Glutamatergic neuron (in vitro differentiated cells): ENCODE data around the gene RASGEF1B. TPM values are rescaled to one million over a fixed set of nuclear protein-coding genes. Genes with fewer than 3 reads are reported as not detected.

Source experiments
- DNase-seq: peaks from one replicate; pipeline ENCODE4 v3.0.0; 2022
- H3K27ac Mint-ChIP-seq: one replicate; pipeline ENCODE4 v1.8.0; 2020; ENCODE audit warnings: mild to moderate bottlenecking, mixed read lengths, inconsistent platforms; ENCODE audit not compliant: unreplicated experiment
- H3K27me3 Mint-ChIP-seq: one replicate; pipeline ENCODE4 v1.8.0; 2020; ENCODE audit warnings: mild to moderate bottlenecking, moderate library complexity, mixed read lengths, inconsistent platforms; ENCODE audit not compliant: unreplicated experiment
- H3K36me3 Mint-ChIP-seq: one replicate; pipeline ENCODE4 v1.8.0; 2020; ENCODE audit warnings: mild to moderate bottlenecking, mixed read lengths, inconsistent platforms; ENCODE audit not compliant: unreplicated experiment
- H3K4me1 Mint-ChIP-seq: one replicate; pipeline ENCODE4 v1.8.0; 2020; ENCODE audit warnings: mild to moderate bottlenecking, low read depth, mixed read lengths, inconsistent platforms; ENCODE audit not compliant: unreplicated experiment
- H3K4me3 Mint-ChIP-seq: one replicate; pipeline ENCODE4 v1.8.0; 2020; ENCODE audit warnings: mild to moderate bottlenecking, mixed read lengths, inconsistent platforms; ENCODE audit not compliant: unreplicated experiment
- H3K9me3 Mint-ChIP-seq: one replicate; pipeline ENCODE4 v1.8.0; 2020; ENCODE audit warnings: mild to moderate bottlenecking, moderate library complexity, mixed read lengths, inconsistent platforms; ENCODE audit not compliant: unreplicated experiment
- CTCF ChIP-seq: fragments of 200-600 bp; sonication (generic); IDR thresholded peaks from one replicate; pipeline ENCODE4 v1.5.0; 2021; ENCODE audit not compliant: partially characterized antibody, unreplicated experiment
- total RNA-seq: library from RNA; stranded (reverse); fragmentation: NEBNext Ultra II Directional; extraction: Animal tissue kit (Norgen Biotek cat#: 25700); gene quantifications from one replicate; pipeline ENCODE4 v1.2.1, GENCODE V29; 2021; ENCODE audit not compliant: unreplicated experiment

Gene RASGEF1B
- total RNA-seq, 1 donor from 2014 or later, result 108 TPM

DNA sequence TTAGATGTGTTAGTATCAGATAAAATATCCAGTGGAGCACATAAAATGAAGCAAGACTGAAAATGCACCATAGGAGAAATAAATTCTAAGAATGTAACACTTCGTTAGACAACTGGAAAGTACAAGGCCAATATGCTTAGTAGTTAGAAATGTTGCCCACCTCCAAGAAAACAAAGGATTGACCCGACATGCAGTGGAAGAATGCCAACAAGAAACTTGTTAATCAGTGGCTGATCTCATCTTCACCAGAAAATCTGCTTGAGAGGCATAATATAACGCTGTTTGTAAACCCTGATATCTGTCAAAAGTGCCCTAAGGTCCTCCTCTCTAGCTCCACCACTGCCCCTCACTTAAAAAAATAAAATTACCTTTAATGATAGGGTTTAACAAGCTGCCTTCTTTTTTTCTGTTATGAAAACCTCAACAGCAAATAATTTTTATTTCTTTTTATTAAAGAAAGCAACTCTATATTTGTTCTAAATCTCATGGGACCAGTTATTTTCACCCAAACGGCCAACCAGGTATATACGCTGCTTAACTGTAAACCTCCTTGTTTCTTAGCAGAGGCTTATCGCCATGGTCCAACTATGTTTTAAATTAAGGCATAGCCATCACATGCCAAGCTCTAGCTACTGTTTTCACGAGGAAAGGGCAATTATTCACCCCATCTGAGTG is 1.8 kb downstream of the RASGEF1B start:
- Mint-ChIP-seq H3K27ac (peak overlapping the region; percentile 94), H3K4me1 (peaks cover 38% of the 10 kb centered on the region), H3K27me3 (peaks cover 10% of the 10 kb centered on the region)

DNA sequence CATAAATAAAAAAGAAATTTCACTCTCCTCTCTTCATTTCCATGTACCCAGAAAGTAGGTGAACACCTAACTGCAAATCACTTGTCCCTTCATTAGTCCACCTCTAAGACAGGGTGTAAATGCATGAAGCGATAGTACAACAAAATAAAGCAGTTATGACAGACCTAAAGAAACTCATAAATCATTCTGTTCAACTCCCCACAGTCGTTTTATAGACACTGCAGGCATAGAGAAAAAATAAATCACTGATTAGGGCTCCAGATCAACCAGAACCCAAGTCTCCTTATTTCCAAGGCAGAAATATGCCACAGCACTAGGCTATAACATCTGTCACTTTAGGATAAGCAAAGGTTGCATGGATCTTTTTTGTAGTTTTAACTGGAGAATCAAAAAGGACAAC is 3.0 kb downstream of the RASGEF1B start:
- no peak for TF ChIP-seq CTCF
- peak overlapping the region; percentile 97 for H3K4me3 Mint-ChIP-seq
- H3K27ac Mint-ChIP-seq, result peak overlapping the region; percentile 74
- no peak for DNase-seq
- peaks cover 8% of the 10 kb centered on the region for H3K9me3 Mint-ChIP-seq
- H3K4me1 Mint-ChIP-seq, result peaks cover 47% of the 10 kb centered on the region
- peaks cover 5% of the 10 kb centered on the region for H3K36me3 Mint-ChIP-seq
- H3K27me3 Mint-ChIP-seq, result peaks cover 10% of the 10 kb centered on the region

More for the DNA sequence above, 1.8 kb downstream of the RASGEF1B start:
- DNase-seq, result no peak
- peaks cover 5% of the 10 kb centered on the region for H3K36me3 Mint-ChIP-seq
- H3K9me3 Mint-ChIP-seq, result peaks cover 8% of the 10 kb centered on the region
- TF ChIP-seq CTCF, result no peak
- peak overlapping the region; percentile 97 for H3K4me3 Mint-ChIP-seq

DNA sequence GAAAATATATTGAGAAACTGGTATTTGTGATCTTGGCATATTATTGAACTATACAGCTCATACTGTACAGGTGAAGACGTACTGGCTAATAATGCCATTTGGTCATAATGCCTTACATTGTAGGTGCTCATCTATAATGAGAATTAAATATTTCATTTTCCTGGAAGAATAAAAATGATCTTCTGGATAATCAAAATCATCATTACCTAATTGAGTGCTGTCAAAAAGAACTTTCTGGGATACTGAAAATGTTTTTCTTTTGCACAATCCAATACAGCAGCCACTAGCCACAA is 4.1 kb downstream of the RASGEF1B start:
- H3K27me3 Mint-ChIP-seq, result peaks cover 8% of the 10 kb centered on the region
- peak overlapping the region; percentile 29 for H3K27ac Mint-ChIP-seq
- peak; percentile 55 for TF ChIP-seq CTCF
- H3K4me3 Mint-ChIP-seq, result peak overlapping the region; percentile 81
- peaks cover 5% of the 10 kb centered on the region for H3K36me3 Mint-ChIP-seq
- H3K4me1 Mint-ChIP-seq, result peaks cover 47% of the 10 kb centered on the region
- peaks cover 8% of the 10 kb centered on the region for H3K9me3 Mint-ChIP-seq
- no peak for DNase-seq

DNA sequence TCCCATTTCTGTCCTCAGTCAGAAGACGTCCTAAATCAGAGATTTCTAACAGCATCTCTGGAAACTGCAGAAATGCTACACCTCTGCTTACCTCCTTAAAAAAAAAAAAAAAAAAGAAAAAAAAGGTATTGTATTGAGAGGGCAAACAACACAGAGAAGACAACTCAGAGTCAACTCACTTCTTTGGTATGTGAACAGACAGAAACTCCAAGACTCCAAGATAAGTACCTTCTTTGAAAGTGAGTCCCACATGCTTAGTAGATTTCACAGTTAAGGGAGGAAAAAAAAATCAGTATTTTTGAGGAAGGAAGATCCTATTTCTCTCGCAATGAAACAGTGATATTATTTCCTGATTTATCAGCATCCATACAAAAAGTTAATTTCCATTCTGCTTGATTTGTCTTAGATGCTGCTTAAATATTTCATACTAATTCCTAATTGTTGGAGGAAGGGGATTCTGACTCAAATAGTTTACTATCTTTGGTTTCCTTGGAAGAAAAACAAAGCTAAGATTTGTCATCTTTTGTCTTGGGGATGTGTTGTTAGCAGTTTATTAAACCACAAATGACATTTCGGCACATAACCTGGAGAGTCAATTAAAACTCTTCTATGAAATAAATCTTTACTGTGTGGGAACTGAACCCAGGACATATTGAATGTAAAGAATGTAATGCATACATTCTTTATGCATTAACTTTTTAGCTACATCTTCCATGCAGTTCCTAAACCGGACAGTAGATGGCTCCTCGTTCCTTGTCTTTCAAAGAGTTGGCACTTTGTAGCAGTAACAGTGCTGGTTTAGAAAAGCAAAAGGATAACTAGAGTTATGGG is 4.7 kb downstream of the RASGEF1B start:
- peak; percentile 92 for TF ChIP-seq CTCF
- peak overlapping the region; percentile 29 for H3K27ac Mint-ChIP-seq
- peak overlapping the region; percentile 81 for H3K4me3 Mint-ChIP-seq
- H3K9me3 Mint-ChIP-seq, result peaks cover 3% of the 10 kb centered on the region
- peak; percentile 56 for DNase-seq
- peaks cover 6% of the 10 kb centered on the region for H3K27me3 Mint-ChIP-seq
- H3K36me3 Mint-ChIP-seq, result peaks cover 5% of the 10 kb centered on the region
- H3K4me1 Mint-ChIP-seq, result peaks cover 49% of the 10 kb centered on the region
